Mesothelial cell of epicardium (in vitro differentiated cells): ENCODE results near the gene LRRC70. TPM values are rescaled to one million over a fixed set of nuclear protein-coding genes. Genes with fewer than 3 reads are reported as not detected.
"Not testable (repeated sequence)": the region's sequence is repeated elsewhere in the genome, so short reads cannot be mapped to it uniquely, and the experiment has no call there.

Experiments
- DNase-seq, 2 experiments: peaks; one replicate each; pipeline ENCODE4 v3.0.0; 2021; ENCODE audit warnings: low spot score in 2 of 2; ENCODE audit not compliant: unreplicated experiment in 2 of 2
- H3K27ac Mint-ChIP-seq: 2 replicates; pipeline ENCODE4 v1.8.0; 2021; ENCODE audit warnings: mixed read lengths
- H3K27me3 Mint-ChIP-seq: 2 replicates; pipeline ENCODE4 v1.8.0; 2021; ENCODE audit warnings: low read depth, mixed read lengths
- H3K36me3 Mint-ChIP-seq: 2 replicates; pipeline ENCODE4 v1.8.0; 2021; ENCODE audit warnings: mixed read lengths
- H3K4me1 Mint-ChIP-seq: 2 replicates; pipeline ENCODE4 v1.8.0; 2021; ENCODE audit warnings: mixed read lengths
- H3K4me3 Mint-ChIP-seq: 2 replicates; pipeline ENCODE4 v1.8.0; 2021; ENCODE audit warnings: mild to moderate bottlenecking, moderate library complexity, mixed read lengths
- H3K9me3 Mint-ChIP-seq: 2 replicates; pipeline ENCODE4 v1.8.0; 2021; ENCODE audit warnings: mixed read lengths
- total RNA-seq: library from RNA; stranded (reverse); gene quantifications from 3 replicates; pipeline ENCODE4 v1.2.1, GENCODE V29; 2021
- TF ChIP-seq, protein P1 (sequence below): fragments of 200-600 bp; sonication (generic); IDR thresholded peaks from one replicate; pipeline ENCODE4 v1.5.0; 2021; ENCODE audit warnings: antibody characterized with exemption; ENCODE audit not compliant: unreplicated experiment

LRRC70 gene
- total RNA-seq, 1 donor from 2014 or later: 1.7 TPM

DNA sequence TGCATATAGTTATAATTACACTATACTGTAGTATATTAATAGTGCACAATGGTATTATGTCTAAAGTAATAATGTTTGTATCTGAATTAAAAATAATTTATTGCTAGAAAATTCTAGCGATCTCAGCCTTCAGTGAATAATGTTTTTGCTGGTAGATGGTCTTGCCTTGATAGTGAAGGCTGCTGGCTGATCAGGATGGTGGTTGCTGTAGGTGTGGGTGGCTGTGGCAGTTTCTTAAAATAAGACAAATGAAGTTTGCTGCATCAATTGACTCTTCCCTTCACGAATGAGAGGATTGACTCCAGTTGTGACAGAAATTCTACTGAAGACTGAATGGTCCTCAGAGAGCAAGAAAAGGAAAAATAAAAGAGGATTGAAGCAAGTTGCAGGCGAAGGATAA is 19.7 kb upstream of the LRRC70 start:
- TF ChIP-seq, protein P1, sequence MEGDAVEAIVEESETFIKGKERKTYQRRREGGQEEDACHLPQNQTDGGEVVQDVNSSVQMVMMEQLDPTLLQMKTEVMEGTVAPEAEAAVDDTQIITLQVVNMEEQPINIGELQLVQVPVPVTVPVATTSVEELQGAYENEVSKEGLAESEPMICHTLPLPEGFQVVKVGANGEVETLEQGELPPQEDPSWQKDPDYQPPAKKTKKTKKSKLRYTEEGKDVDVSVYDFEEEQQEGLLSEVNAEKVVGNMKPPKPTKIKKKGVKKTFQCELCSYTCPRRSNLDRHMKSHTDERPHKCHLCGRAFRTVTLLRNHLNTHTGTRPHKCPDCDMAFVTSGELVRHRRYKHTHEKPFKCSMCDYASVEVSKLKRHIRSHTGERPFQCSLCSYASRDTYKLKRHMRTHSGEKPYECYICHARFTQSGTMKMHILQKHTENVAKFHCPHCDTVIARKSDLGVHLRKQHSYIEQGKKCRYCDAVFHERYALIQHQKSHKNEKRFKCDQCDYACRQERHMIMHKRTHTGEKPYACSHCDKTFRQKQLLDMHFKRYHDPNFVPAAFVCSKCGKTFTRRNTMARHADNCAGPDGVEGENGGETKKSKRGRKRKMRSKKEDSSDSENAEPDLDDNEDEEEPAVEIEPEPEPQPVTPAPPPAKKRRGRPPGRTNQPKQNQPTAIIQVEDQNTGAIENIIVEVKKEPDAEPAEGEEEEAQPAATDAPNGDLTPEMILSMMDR: no peak
- no peaks in the 10 kb centered on the region for H3K9me3 Mint-ChIP-seq
- no peak overlapping the region for H3K4me3 Mint-ChIP-seq
- H3K36me3 Mint-ChIP-seq: peaks cover 12% of the 10 kb centered on the region
- DNase-seq: no peak
- peaks cover 12% of the 10 kb centered on the region for H3K4me1 Mint-ChIP-seq
- peaks cover 1% of the 10 kb centered on the region for H3K27me3 Mint-ChIP-seq
- H3K27ac Mint-ChIP-seq: no peak overlapping the region

DNA sequence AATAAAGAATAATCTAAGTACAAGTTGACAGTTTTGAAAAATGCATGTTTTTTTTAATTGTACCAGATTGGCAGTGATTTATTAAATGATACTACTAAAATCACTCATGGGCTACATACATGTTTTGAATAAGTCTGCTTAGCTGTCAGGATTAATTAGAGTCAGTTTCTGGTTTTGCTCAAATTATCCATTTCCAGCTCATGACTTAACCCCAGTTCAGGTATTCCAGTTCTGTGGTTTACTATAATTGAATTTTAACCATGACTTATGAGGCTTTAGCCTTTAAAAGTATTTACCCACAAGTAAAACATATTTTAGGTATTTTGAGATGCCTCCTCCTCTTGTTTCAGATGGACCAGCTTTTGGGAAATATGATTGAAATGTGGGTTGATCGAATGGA is 17.8 kb upstream of the LRRC70 start:
- no peak overlapping the region for H3K27ac Mint-ChIP-seq
- H3K4me1 Mint-ChIP-seq: peaks cover 12% of the 10 kb centered on the region
- DNase-seq: no peak
- H3K27me3 Mint-ChIP-seq: peaks cover 1% of the 10 kb centered on the region
- no peak overlapping the region for H3K4me3 Mint-ChIP-seq
- TF ChIP-seq, protein P1: no peak
- H3K36me3 Mint-ChIP-seq: peaks cover 20% of the 10 kb centered on the region
- H3K9me3 Mint-ChIP-seq: peaks cover 10% of the 10 kb centered on the region

- Mint-ChIP-seq H3K9me3 (peaks cover 15% of the 10 kb centered on the region), H3K4me1 (peaks cover 12% of the 10 kb centered on the region), H3K4me3 (no peak overlapping the region), H3K27ac (no peak overlapping the region), H3K36me3 (peaks cover 25% of the 10 kb centered on the region), H3K27me3 (peaks cover 1% of the 10 kb centered on the region)
- TF ChIP-seq, protein P1: no peak
- no peak for DNase-seq
Observed at GRCh38 chr5:62561896-62562295, 16.7 kb upstream of the LRRC70 start.

GRCh38 chr5:62562867-62563266 is 15.8 kb upstream of the LRRC70 start:
- Mint-ChIP-seq H3K4me1 (peaks cover 12% of the 10 kb centered on the region), H3K27ac (no peak overlapping the region), H3K9me3 (peaks cover 22% of the 10 kb centered on the region), H3K4me3 (no peak overlapping the region), H3K36me3 (peaks cover 32% of the 10 kb centered on the region), H3K27me3 (no peaks in the 10 kb centered on the region)
- no peak for DNase-seq
- TF ChIP-seq, protein P1: no peak

- peaks cover 40% of the 10 kb centered on the region for H3K36me3 Mint-ChIP-seq
- H3K9me3 Mint-ChIP-seq: peaks cover 29% of the 10 kb centered on the region
- H3K27ac Mint-ChIP-seq: no peak overlapping the region
- H3K27me3 Mint-ChIP-seq: no peaks in the 10 kb centered on the region
- no peak for DNase-seq
- H3K4me3 Mint-ChIP-seq: no peak overlapping the region
- TF ChIP-seq, protein P1: no peak
- peaks cover 17% of the 10 kb centered on the region for H3K4me1 Mint-ChIP-seq
Observed at GRCh38 chr5:62564101-62564500, 14.5 kb upstream of the LRRC70 start.

GRCh38 chr5:62565740-62566139 is 12.9 kb upstream of the LRRC70 start:
- H3K27ac Mint-ChIP-seq: not testable (repeated sequence)

More at GRCh38 chr5:62565740-62566139, 12.9 kb upstream of the LRRC70 start:
- not testable (repeated sequence) for DNase-seq, H3K4me3 Mint-ChIP-seq, H3K27me3 Mint-ChIP-seq
- H3K36me3 Mint-ChIP-seq: peaks cover 42% of the 10 kb centered on the region
- peaks cover 32% of the 10 kb centered on the region for H3K9me3 Mint-ChIP-seq
- H3K4me1 Mint-ChIP-seq: peaks cover 13% of the 10 kb centered on the region
